ENCODE results near the gene DOCK6.

- TF ChIP-seq POLR2A (IDR thresholded peaks at IDR 0.05) (no peak), CTCF (IDR thresholded peaks at IDR 0.05) (no peak)
Observed at GRCh38 chr19:11182994-11183393, 79.3 kb downstream of the DOCK6 start.
